GM23338 (cell line): ENCODE measurements around the gene LAMA4. TPM values are rescaled to one million over a fixed set of nuclear protein-coding genes. Genes with fewer than 3 reads are reported as not detected.
A peak's percentile ranks its signal among the peaks of the same experiment; 100 is the strongest.

Experiments
- ATAC-seq: fragments of 200-7000 bp; cut with Tn5 transposase; 3 replicates; pipeline ENCODE4 v1.9.1; 2020
- DNase-seq: peaks from one replicate; pipeline ENCODE4 v3.0.0-alpha.2; 2015; ENCODE audit warnings: low spot score
- H2AFZ ChIP-seq: fragments of 200-600 bp; sonication (generic); 2 replicates; pipeline ENCODE4 v1.8.0; 2016; ENCODE audit warnings: antibody characterized with exemption, mild to moderate bottlenecking, moderate library complexity
- H3F3A ChIP-seq: fragments of 200-600 bp; sonication (generic); replicated peaks from 2 replicates; pipeline ENCODE4 v1.8.0; 2017; ENCODE audit warnings: antibody characterized with exemption, mixed run types, low read depth
- H3K27ac ChIP-seq: fragments of 200-600 bp; sonication (generic); 2 replicates; pipeline ENCODE4 v1.6.1; 2016; ENCODE audit warnings: low read depth
- H3K27me3 ChIP-seq: fragments of 200-600 bp; sonication (generic); 2 replicates; pipeline ENCODE4 v1.8.0; 2016; ENCODE audit warnings: mild to moderate bottlenecking, mixed run types, moderate library complexity; ENCODE audit not compliant: insufficient read depth
- H3K36me3 ChIP-seq: fragments of 200-600 bp; sonication (generic); 2 replicates; pipeline ENCODE4 v1.8.0; 2016; ENCODE audit warnings: mild to moderate bottlenecking; ENCODE audit not compliant: insufficient read depth
- H3K4me1 ChIP-seq: fragments of 200-600 bp; sonication (generic); 2 replicates; pipeline ENCODE4 v1.8.0; 2016; ENCODE audit warnings: mild to moderate bottlenecking, moderate library complexity; ENCODE audit not compliant: insufficient read depth
- H3K4me2 ChIP-seq: fragments of 200-600 bp; sonication (generic); 2 replicates; pipeline ENCODE4 v1.7.1; 2017; ENCODE audit warnings: mixed run types
- H3K4me3 ChIP-seq: fragments of 200-600 bp; sonication (generic); 2 replicates; pipeline ENCODE4 v1.6.1; 2016; ENCODE audit warnings: mixed run types
- H3K79me2 ChIP-seq: fragments of 200-600 bp; sonication (generic); replicated peaks from 2 replicates; pipeline ENCODE4 v1.8.0; 2017; ENCODE audit warnings: mild to moderate bottlenecking; ENCODE audit not compliant: insufficient read depth
- H3K9me2 ChIP-seq: fragments of 200-600 bp; sonication (generic); 2 replicates; pipeline ENCODE4 v1.8.0; 2017; ENCODE audit not compliant: insufficient read depth
- H4K20me1 ChIP-seq: fragments of 200-600 bp; sonication (generic); replicated peaks from 2 replicates; pipeline ENCODE4 v1.8.0; 2017; ENCODE audit warnings: mild to moderate bottlenecking; ENCODE audit not compliant: insufficient read depth
- H3K27ac Mint-ChIP-seq: 2 replicates; pipeline ENCODE4 v1.8.0; 2020; ENCODE audit warnings: inconsistent platforms, mild to moderate bottlenecking, moderate library complexity, mixed read lengths
- H3K27me3 Mint-ChIP-seq: 3 replicates; pipeline ENCODE4 v1.8.0; 2022; ENCODE audit warnings: low read depth, mild to moderate bottlenecking, moderate library complexity, mixed read lengths, inconsistent platforms; ENCODE audit not compliant: insufficient read depth, poor library complexity
- H3K36me3 Mint-ChIP-seq: 3 replicates; pipeline ENCODE4 v1.8.0; 2021; ENCODE audit warnings: low read depth, mild to moderate bottlenecking, inconsistent platforms, moderate library complexity, mixed read lengths
- H3K4me1 Mint-ChIP-seq: 3 replicates; pipeline ENCODE4 v1.8.0; 2020; ENCODE audit warnings: mild to moderate bottlenecking, inconsistent platforms, mixed read lengths
- H3K4me3 Mint-ChIP-seq: 3 replicates; pipeline ENCODE4 v1.8.0; 2021; ENCODE audit warnings: moderate library complexity, mild to moderate bottlenecking, inconsistent platforms, mixed read lengths
- H3K9me3 Mint-ChIP-seq: 3 replicates; pipeline ENCODE4 v1.8.0; 2020; ENCODE audit warnings: moderate library complexity, mild to moderate bottlenecking, inconsistent platforms, mixed read lengths
- CREB1 ChIP-seq: fragments of 250-450 bp; sonication (Bioruptor Pico); IDR thresholded peaks from 2 replicates; pipeline ENCODE4 v1.5.0; 2020; ENCODE audit warnings: low read depth, mild to moderate bottlenecking, moderate library complexity
- NANOG ChIP-seq: IDR thresholded peaks from 2 replicates; pipeline ENCODE4 v1.6.1; 2016; ENCODE audit warnings: antibody characterized with exemption, borderline replicate concordance
- ZNF114 ChIP-seq: fragments of 250-450 bp; sonication (Bioruptor Pico); IDR thresholded peaks from 2 replicates; pipeline ENCODE4 v1.5.0; 2020; ENCODE audit warnings: mild to moderate bottlenecking, moderate library complexity
- ZNF331 ChIP-seq: fragments of 250-450 bp; sonication (Bioruptor Pico); IDR thresholded peaks from 2 replicates; pipeline ENCODE4 v1.5.0; 2020; ENCODE audit warnings: low read depth, mild to moderate bottlenecking, moderate library complexity
- polyA plus RNA-seq: library from polyadenylated mRNA; unstranded; fragments of >200 nt; fragmentation: Nextera tagmentation; extraction: Ambion mirVana; gene quantifications from 2 replicates; pipeline ENCODE4 v1.2.1, GENCODE V29; 2016
- total RNA-seq: library from RNA; depleted of rRNA; stranded (reverse); fragments of >200 nt; shearing (Covaris generic); gene quantifications from 2 replicates; pipeline ENCODE4 v1.2.3, GENCODE V29; 2014
- TF ChIP-seq, protein P1 (sequence below), 2 experiments: fragments of 200-600 bp in 1 of 2; sonication (generic) in 1 of 2; conservative IDR thresholded peaks; 2 replicates each; pipeline versions ENCODE4 v1.5.1 to v1.6.1; 2016 to 2017; ENCODE audit warnings: antibody characterized with exemption in 2 of 2, low read depth in 2 of 2, mild to moderate bottlenecking in 2 of 2, moderate library complexity in 1 of 2
- TF ChIP-seq, protein P2 (sequence below): fragments of 250-450 bp; sonication (Bioruptor Pico); IDR thresholded peaks from 2 replicates; pipeline ENCODE4 v1.5.0; 2020; ENCODE audit warnings: mild to moderate bottlenecking, moderate library complexity

LAMA4 gene
- total and polyA plus RNA-seq, 2 experiments from 2014 or later, result 1.7 to 2.8 TPM

DNA sequence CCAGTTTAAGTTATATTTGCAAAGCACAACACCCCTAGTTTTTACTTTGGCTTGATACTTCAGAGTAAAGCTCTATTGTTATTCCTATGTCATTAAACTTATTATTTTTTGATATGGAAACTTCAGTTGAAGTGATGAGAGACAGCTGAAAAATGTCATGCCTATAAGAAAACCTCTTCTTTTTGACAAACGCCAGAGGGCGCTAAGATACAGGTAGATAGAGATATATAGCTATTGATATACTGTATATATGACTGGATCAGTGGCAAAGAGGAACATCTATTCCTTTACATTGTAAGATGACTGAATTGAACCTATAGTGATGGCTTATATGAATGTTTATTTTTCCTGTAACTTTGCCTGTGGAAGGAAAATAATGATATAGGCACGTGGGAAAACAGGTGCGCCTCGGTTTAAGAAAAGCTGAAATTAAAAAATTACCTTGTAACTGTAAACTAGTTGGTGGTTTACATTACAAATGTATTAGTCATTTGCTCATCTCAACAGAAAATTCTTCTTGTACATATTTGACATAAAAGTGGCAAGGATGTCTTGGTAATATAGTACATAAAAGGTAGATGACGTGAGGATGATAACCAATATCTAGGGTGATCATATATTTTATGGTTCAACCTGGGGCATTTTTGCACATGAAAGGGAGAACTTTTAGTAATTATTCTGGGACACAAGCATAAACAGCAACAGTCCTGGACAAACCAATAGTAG is 74.1 kb downstream of the LAMA4 start:
- Histone ChIP-seq H3K36me3 (no peaks in the 10 kb centered on the region), H3K4me1 (no peaks in the 10 kb centered on the region), H2AFZ (no peak overlapping the region), H3K4me3 (no peak overlapping the region), H3K4me2 (no peak overlapping the region), H3F3A (no peaks in the 10 kb centered on the region), H3K79me2 (no peaks in the 10 kb centered on the region), H3K9me2 (no peaks in the 10 kb centered on the region), H4K20me1 (no peaks in the 10 kb centered on the region), H3K27me3 (no peaks in the 10 kb centered on the region), H3K27ac (no peak overlapping the region)
- no peaks in the 10 kb centered on the region for H3K4me1 Mint-ChIP-seq
- no peak overlapping the region for H3K4me3 Mint-ChIP-seq
- TF ChIP-seq, protein P1, sequence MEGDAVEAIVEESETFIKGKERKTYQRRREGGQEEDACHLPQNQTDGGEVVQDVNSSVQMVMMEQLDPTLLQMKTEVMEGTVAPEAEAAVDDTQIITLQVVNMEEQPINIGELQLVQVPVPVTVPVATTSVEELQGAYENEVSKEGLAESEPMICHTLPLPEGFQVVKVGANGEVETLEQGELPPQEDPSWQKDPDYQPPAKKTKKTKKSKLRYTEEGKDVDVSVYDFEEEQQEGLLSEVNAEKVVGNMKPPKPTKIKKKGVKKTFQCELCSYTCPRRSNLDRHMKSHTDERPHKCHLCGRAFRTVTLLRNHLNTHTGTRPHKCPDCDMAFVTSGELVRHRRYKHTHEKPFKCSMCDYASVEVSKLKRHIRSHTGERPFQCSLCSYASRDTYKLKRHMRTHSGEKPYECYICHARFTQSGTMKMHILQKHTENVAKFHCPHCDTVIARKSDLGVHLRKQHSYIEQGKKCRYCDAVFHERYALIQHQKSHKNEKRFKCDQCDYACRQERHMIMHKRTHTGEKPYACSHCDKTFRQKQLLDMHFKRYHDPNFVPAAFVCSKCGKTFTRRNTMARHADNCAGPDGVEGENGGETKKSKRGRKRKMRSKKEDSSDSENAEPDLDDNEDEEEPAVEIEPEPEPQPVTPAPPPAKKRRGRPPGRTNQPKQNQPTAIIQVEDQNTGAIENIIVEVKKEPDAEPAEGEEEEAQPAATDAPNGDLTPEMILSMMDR (conservative IDR thresholded peaks at IDR 0.05; ENCODE audit: low read depth in 2 of 2), result peak; percentile 70 to 93
- no peak for TF ChIP-seq ZNF114
- TF ChIP-seq ZNF331, result no peak
- no peak for TF ChIP-seq NANOG
- TF ChIP-seq, protein P2, sequence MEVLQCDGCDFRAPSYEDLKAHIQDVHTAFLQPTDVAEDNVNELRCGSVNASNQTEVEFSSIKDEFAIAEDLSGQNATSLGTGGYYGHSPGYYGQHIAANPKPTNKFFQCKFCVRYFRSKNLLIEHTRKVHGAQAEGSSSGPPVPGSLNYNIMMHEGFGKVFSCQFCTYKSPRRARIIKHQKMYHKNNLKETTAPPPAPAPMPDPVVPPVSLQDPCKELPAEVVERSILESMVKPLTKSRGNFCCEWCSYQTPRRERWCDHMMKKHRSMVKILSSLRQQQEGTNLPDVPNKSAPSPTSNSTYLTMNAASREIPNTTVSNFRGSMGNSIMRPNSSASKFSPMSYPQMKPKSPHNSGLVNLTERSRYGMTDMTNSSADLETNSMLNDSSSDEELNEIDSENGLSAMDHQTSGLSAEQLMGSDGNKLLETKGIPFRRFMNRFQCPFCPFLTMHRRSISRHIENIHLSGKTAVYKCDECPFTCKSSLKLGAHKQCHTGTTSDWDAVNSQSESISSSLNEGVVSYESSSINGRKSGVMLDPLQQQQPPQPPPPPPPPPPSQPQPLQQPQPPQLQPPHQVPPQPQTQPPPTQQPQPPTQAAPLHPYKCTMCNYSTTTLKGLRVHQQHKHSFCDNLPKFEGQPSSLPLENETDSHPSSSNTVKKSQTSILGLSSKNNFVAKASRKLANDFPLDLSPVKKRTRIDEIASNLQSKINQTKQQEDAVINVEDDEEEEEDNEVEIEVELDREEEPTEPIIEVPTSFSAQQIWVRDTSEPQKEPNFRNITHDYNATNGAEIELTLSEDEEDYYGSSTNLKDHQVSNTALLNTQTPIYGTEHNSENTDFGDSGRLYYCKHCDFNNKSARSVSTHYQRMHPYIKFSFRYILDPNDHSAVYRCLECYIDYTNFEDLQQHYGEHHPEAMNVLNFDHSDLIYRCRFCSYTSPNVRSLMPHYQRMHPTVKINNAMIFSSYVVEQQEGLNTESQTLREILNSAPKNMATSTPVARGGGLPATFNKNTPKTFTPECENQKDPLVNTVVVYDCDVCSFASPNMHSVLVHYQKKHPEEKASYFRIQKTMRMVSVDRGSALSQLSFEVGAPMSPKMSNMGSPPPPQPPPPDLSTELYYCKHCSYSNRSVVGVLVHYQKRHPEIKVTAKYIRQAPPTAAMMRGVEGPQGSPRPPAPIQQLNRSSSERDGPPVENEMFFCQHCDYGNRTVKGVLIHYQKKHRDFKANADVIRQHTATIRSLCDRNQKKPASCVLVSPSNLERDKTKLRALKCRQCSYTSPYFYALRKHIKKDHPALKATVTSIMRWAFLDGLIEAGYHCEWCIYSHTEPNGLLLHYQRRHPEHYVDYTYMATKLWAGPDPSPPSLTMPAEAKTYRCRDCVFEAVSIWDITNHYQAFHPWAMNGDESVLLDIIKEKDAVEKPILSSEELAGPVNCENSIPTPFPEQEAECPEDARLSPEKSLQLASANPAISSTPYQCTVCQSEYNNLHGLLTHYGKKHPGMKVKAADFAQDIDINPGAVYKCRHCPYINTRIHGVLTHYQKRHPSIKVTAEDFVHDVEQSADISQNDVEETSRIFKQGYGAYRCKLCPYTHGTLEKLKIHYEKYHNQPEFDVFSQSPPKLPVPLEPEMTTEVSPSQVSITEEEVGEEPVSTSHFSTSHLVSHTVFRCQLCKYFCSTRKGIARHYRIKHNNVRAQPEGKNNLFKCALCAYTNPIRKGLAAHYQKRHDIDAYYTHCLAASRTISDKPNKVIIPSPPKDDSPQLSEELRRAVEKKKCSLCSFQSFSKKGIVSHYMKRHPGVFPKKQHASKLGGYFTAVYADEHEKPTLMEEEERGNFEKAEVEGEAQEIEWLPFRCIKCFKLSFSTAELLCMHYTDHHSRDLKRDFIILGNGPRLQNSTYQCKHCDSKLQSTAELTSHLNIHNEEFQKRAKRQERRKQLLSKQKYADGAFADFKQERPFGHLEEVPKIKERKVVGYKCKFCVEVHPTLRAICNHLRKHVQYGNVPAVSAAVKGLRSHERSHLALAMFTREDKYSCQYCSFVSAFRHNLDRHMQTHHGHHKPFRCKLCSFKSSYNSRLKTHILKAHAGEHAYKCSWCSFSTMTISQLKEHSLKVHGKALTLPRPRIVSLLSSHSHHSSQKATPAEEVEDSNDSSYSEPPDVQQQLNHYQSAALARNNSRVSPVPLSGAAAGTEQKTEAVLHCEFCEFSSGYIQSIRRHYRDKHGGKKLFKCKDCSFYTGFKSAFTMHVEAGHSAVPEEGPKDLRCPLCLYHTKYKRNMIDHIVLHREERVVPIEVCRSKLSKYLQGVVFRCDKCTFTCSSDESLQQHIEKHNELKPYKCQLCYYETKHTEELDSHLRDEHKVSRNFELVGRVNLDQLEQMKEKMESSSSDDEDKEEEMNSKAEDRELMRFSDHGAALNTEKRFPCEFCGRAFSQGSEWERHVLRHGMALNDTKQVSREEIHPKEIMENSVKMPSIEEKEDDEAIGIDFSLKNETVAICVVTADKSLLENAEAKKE, result no peak
- TF ChIP-seq CREB1 (CRISPR knock-in tag), result no peak
- no peaks in the 10 kb centered on the region for H3K27me3 Mint-ChIP-seq
- H3K27ac Mint-ChIP-seq, result no peak overlapping the region
- peak; percentile 90 for DNase-seq
- no peaks in the 10 kb centered on the region for H3K9me3 Mint-ChIP-seq
- H3K36me3 Mint-ChIP-seq, result no peaks in the 10 kb centered on the region
- ATAC-seq, result peak; percentile 81
